ENCODE results near the gene MBP. TPM values are rescaled to one million over a fixed set of nuclear protein-coding genes. Genes with fewer than 3 reads are reported as not detected.

The MBP gene
- total and polyA plus RNA-seq, 2 of the 4 experiments (the other 2 are of a cell fraction) = 0.72 to 0.90 TPM

DNA sequence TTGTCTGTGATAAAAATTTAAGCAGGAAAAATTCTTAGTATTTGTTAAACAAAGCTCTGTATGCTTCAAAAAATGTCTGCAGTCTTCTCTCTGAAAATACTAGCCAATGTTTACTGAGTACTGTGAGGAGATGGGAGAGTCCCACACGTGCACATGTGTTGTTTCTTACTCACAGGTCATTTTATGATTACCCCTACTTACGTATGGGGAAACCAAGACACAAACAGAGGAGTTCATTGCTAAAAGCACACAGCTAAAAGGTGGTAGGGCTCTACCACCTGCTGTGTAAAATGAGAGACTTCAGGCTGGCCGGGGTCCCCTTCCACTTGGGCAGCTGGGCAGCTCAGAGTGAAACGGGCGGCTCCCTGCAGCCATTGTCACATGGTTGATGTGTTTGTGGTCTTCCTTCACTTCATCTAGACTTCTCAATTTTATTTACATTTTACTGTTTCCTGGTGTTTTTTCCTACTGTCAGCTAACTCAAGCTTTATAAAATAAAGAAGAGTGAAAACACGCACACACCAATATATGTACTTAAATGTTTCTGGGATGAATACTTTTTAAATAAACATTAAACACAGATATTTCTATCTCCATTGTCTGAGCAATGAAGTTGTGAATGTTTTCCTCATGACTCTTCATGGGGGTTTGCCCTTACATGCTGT is 71.2 kb downstream of the MBP start:
- Histone ChIP-seq H3K36me3 (ENCODE audit: control insufficient read depth, insufficient read depth, low read length) (no peaks in the 10 kb centered on the region), H2BK20ac (ENCODE audit: low read depth, low read length) (peak overlapping the region; percentile 58), H4K91ac (ENCODE audit: insufficient read depth, low read depth, low read length) (peak overlapping the region; percentile 75), H3K18ac (ENCODE audit: low read depth, low read length) (peak overlapping the region; percentile 81), H3K9ac (ENCODE audit: low read depth, low read length) (no peak overlapping the region), H3K4me3 (ENCODE audit: insufficient read depth, low read depth, low read length) (no peak overlapping the region), H4K5ac (ENCODE audit: low read depth, low read length) (peak overlapping the region; percentile 59), H3K4me1 (ENCODE audit: control insufficient read depth, insufficient read depth, low read length) (peaks cover 28% of the 10 kb centered on the region), H4K8ac (ENCODE audit: low read depth in 2 of 2, low read length in 2 of 2) (peak overlapping the region; percentile 37 to 68; a peak in 3 of 4 replicates), H2BK120ac (ENCODE audit: low read depth, low read length) (peak overlapping the region; percentile 66), H3K27ac (ENCODE audit: insufficient read depth, low read length) (peak overlapping the region; percentile 68; the same call in 1 of the 2 replicates), H3K79me1 (ENCODE audit: low read depth in 1 of 2, low read length in 2 of 2) (peaks cover 0 to 3% of the 10 kb centered on the region in 2 experiments; a peak in 2 of 4 replicates), H3K9me3 (ENCODE audit: control insufficient read depth, insufficient read depth, low read length) (no peaks in the 10 kb centered on the region), H2AFZ (replicated peaks; ENCODE audit: low read length, poor library complexity) (peak overlapping the region; percentile 73), H2AK9ac (replicated peaks; ENCODE audit: low read depth, low read length, poor library complexity) (peak overlapping the region; percentile 86), H3K23ac (ENCODE audit: low read depth, low read length) (peak overlapping the region; percentile 21; the same call in 1 of the 2 replicates), H3K9me1 (ENCODE audit: insufficient read depth, low read length) (peaks cover 23% of the 10 kb centered on the region), H3K14ac (replicated peaks; ENCODE audit: low read depth, low read length) (peak overlapping the region; percentile 41; the same call in 1 of the 2 replicates), H2AK5ac (ENCODE audit: low read depth, low read length) (peak overlapping the region; percentile 60), H2BK15ac (ENCODE audit: low read depth, low read length) (peak overlapping the region; percentile 45; the same call in 2 of the 3 replicates), H3K56ac (ENCODE audit: extremely low read depth, insufficient read depth, low read length) (no peak overlapping the region), H2BK5ac (ENCODE audit: low read depth, low read length, poor library complexity, severe bottlenecking) (peak overlapping the region; percentile 91), H3K27me3 (ENCODE audit: control insufficient read depth, insufficient read depth, low read length) (no peaks in the 10 kb centered on the region), H3K4me2 (ENCODE audit: low read depth, low read length) (peak overlapping the region; percentile 2; the same call in 1 of the 2 replicates), H4K20me1 (ENCODE audit: insufficient read depth, low read length) (no peaks in the 10 kb centered on the region), H3K4ac (ENCODE audit: low read depth, low read length) (peak overlapping the region; percentile 88)
- intact Hi-C loops (cut with micrococcal nuclease) = no loop called here
- ATAC-seq (ENCODE audit: low read depth) (peak; percentile 15; the same call in 1 of the 2 replicates), DNase-seq (peak; percentile 84)
- in situ Hi-C loops (cut with MboI; ENCODE audit: low sequenced_read_pairs) = no loop called here
- no peak for TF ChIP-seq SMC3 (IDR thresholded peaks at IDR 0.05; ENCODE audit: low read depth, low read length)
- TF ChIP-seq BHLHE40 (IDR thresholded peaks at IDR 0.05; ENCODE audit: low read depth, low read length) = peak; percentile 94
- ChIA-PET POLR2A (ENCODE audit: unreplicated experiment) (no interaction called here), CTCF (interaction anchor here (0.6 to 0.8 kb wide), 2 partner anchors 36 to 153 kb away, joined by 3 read pairs; no protein-coding TSS in a partner anchor)
- dilution Hi-C loops (cut with HindIII; ENCODE audit: low sequenced_read_pairs, unreplicated experiment) = no loop called here
- BruUV-seq (replicated peaks) = no TSS peak
- no CpG with 5 or more reads among the region's 6 CpGs for WGBS, 2 experiments (ENCODE audit: extremely low coverage in 2 of 2, insufficient read length in 1 of 2)

Measured in IMR-90 (cell line).